GM12878 (cell line): ENCODE data around the gene FRYL. TPM values are rescaled to one million over a fixed set of nuclear protein-coding genes. Genes with fewer than 3 reads are reported as not detected.

ENCODE experiments used
- ATAC-seq: fragments of 200-7000 bp; cut with Tn5 transposase; 3 replicates; pipeline ENCODE4 v1.9.1; 2020; ENCODE audit warnings: mild to moderate bottlenecking, moderate library complexity
- BruUV-seq: library from RNA; stranded (reverse); fragments of 400-500 nt; replicated peaks from 2 replicates; lab custom pipeline; 2021; lab: Mats Ljungman, UMichigan
- CTCF ChIA-PET: fragments of 300-600 bp; sonication (Branson Sonifier 250); formaldehyde crosslinking; extraction: SDS; loops from one replicate; lab custom pipeline; 2021; ENCODE audit warnings: inconsistent platforms; lab: Yijun Ruan, JAX
- POLR2A ChIA-PET: fragments of 350-600 bp; formaldehyde crosslinking; extraction: SDS; loops from one replicate; lab custom pipeline; 2021; ENCODE audit warnings: inconsistent platforms; lab: Charles Lee
- RAD21 ChIA-PET: fragments of 300-600 bp; sonication (Branson Sonifier 250); formaldehyde crosslinking; loops from one replicate; lab custom pipeline; 2023; ENCODE audit warnings: antibody characterized with exemption; ENCODE audit not compliant: unreplicated experiment; lab: Charles Lee
- SMC1A ChIA-PET: fragments of 300-600 bp; sonication (Branson Sonifier 250); formaldehyde crosslinking; loops from one replicate; lab custom pipeline; 2023; ENCODE audit not compliant: unreplicated experiment, uncharacterized antibody; lab: Charles Lee
- DNase-seq: peaks from one replicate; pipeline ENCODE4 v3.0.0-alpha.2; 2011; ENCODE audit warnings: low read depth, low spot score
- FAIRE-seq: peaks from 3 replicates; lab custom pipeline; 2011; peaks lifted over from hg19 to GRCh38; lab: Jason Lieb, UNC
- H2AFZ ChIP-seq: 2 replicates; pipeline ENCODE4 v1.6.0; 2011; ENCODE audit warnings: low read depth, low read length, control low read depth; ENCODE audit not compliant: control insufficient read depth
- H3K27ac ChIP-seq: 2 replicates; pipeline ENCODE4 v1.5.1; 2011; ENCODE audit warnings: control low read depth; ENCODE audit not compliant: control insufficient read depth, insufficient read depth
- H3K27me3 ChIP-seq, 2 experiments: replicated peaks in 1 of 2; 2 replicates each; pipeline versions ENCODE4 v1.6.0 to v1.6.1; 2011; ENCODE audit warnings: low read length in 1 of 2; ENCODE audit not compliant: control insufficient read depth in 2 of 2, insufficient read depth in 2 of 2
- H3K36me3 ChIP-seq, 2 experiments: 2 replicates each; pipeline ENCODE4 v1.5.1; 2011; ENCODE audit warnings: low read length in 1 of 2; ENCODE audit not compliant: control insufficient read depth in 2 of 2, insufficient read depth in 2 of 2
- H3K4me1 ChIP-seq: 2 replicates; pipeline ENCODE4 v1.6.1; 2011; ENCODE audit warnings: mild to moderate bottlenecking, low read length, moderate library complexity, mixed read lengths; ENCODE audit not compliant: control insufficient read depth, insufficient read depth
- H3K4me2 ChIP-seq: 2 replicates; pipeline ENCODE4 v1.6.0; 2011; ENCODE audit warnings: control low read depth; ENCODE audit not compliant: control insufficient read depth, insufficient read depth
- H3K4me3 ChIP-seq: fragments of 200-600 bp; sonication (generic); 2 replicates; pipeline ENCODE4 v1.5.1; 2016
- H3K79me2 ChIP-seq: 2 replicates; pipeline ENCODE4 v1.6.0; 2011; ENCODE audit warnings: low read length; ENCODE audit not compliant: control insufficient read depth, insufficient read depth
- H3K9ac ChIP-seq: 2 replicates; pipeline ENCODE4 v1.8.0; 2011; ENCODE audit warnings: low read length, control low read depth, mixed read lengths; ENCODE audit not compliant: control insufficient read depth, insufficient read depth
- H3K9me3 ChIP-seq: replicated peaks from 3 replicates; pipeline ENCODE4 v1.5.1; 2011; ENCODE audit warnings: mild to moderate bottlenecking, low read length; ENCODE audit not compliant: control insufficient read depth, insufficient read depth
- H4K20me1 ChIP-seq: 2 replicates; pipeline ENCODE4 v1.6.0; 2011; ENCODE audit not compliant: control insufficient read depth, insufficient read depth
- BHLHE40 ChIP-seq, 2 experiments: fragments of 450-650 bp in 1 of 2; IDR thresholded peaks; 2 replicates each; pipeline ENCODE4 v1.6.1; 2011 to 2017; ENCODE audit warnings: low read depth in 2 of 2, borderline replicate concordance in 1 of 2, improper control_type of control experiment in 1 of 2, low read length in 1 of 2, mild to moderate bottlenecking in 1 of 2
- BMI1 ChIP-seq: fragments of 450-650 bp; IDR thresholded peaks from 2 replicates; pipeline ENCODE4 v1.6.1; 2016; ENCODE audit warnings: mild to moderate bottlenecking, moderate library complexity, borderline replicate concordance
- BRCA1 ChIP-seq: IDR thresholded peaks from 2 replicates; pipeline ENCODE4 v1.6.1; 2011; ENCODE audit warnings: low read depth, low read length, improper control_type of control experiment
- EGR1 ChIP-seq, 2 experiments: IDR thresholded peaks; 1 replicate in 1 of 2; 2 replicates in 1 of 2; pipeline ENCODE4 v1.6.1; 2011 to 2012; ENCODE audit warnings: low read depth in 2 of 2, low read length in 2 of 2, borderline replicate concordance in 1 of 2, mild to moderate bottlenecking in 1 of 2, moderate library complexity in 1 of 2
- HDAC2 ChIP-seq: fragments of 200-600 bp; sonication (generic); IDR thresholded peaks from 2 replicates; pipeline ENCODE4 v1.6.1; 2017
- IKZF2 ChIP-seq, 2 experiments: fragments of 450-650 bp; IDR thresholded peaks; 2 replicates each; pipeline ENCODE4 v1.6.1; 2017; ENCODE audit warnings: mild to moderate bottlenecking in 2 of 2, moderate library complexity in 2 of 2
- JUND ChIP-seq: IDR thresholded peaks from 2 replicates; pipeline ENCODE4 v1.6.1; 2012; ENCODE audit warnings: low read depth, mild to moderate bottlenecking, low read length, improper control_type of control experiment, moderate library complexity
- MTA2 ChIP-seq: fragments of 450-650 bp; IDR thresholded peaks from 2 replicates; pipeline ENCODE4 v1.6.1; 2016; ENCODE audit warnings: low read depth, mild to moderate bottlenecking, moderate library complexity
- RCOR1 ChIP-seq: conservative IDR thresholded peaks from 2 replicates; pipeline ENCODE4 v1.6.1; 2012; ENCODE audit warnings: low read depth, low read length, improper control_type of control experiment
- SMARCA5 ChIP-seq: fragments of 450-650 bp; IDR thresholded peaks from 2 replicates; pipeline ENCODE4 v1.6.1; 2017; ENCODE audit warnings: mild to moderate bottlenecking
- SMC3 ChIP-seq: IDR thresholded peaks from 2 replicates; pipeline ENCODE4 v1.6.1; 2011; ENCODE audit warnings: low read length, improper control_type of control experiment, borderline replicate concordance
- SREBF2 ChIP-seq: IDR thresholded peaks from 2 replicates; pipeline ENCODE4 v1.6.1; 2012; ENCODE audit warnings: mild to moderate bottlenecking, low read length
- YBX1 ChIP-seq: fragments of 450-650 bp; IDR thresholded peaks from 2 replicates; pipeline ENCODE4 v1.6.1; 2016; ENCODE audit warnings: antibody characterized with exemption
- ZNF24 ChIP-seq: fragments of 450-650 bp; IDR thresholded peaks from 2 replicates; pipeline ENCODE4 v1.6.1; 2017; ENCODE audit warnings: antibody characterized with exemption, mild to moderate bottlenecking
- ZNF274 ChIP-seq: IDR thresholded peaks from one replicate; pipeline ENCODE4 v1.8.0; 2011; ENCODE audit not compliant: insufficient read length, insufficient read depth
- ZNF384 ChIP-seq: IDR thresholded peaks from 2 replicates; pipeline ENCODE4 v1.6.1; 2012; ENCODE audit warnings: low read depth, mild to moderate bottlenecking, low read length, improper control_type of control experiment, borderline replicate concordance
- ZNF592 ChIP-seq: fragments of 450-650 bp; IDR thresholded peaks from 2 replicates; pipeline ENCODE4 v1.6.1; 2017; ENCODE audit warnings: mild to moderate bottlenecking, moderate library complexity
- WGBS: methylation state at CpG from one replicate; pipeline ENCODE4 v1.1.6; 2016; ENCODE audit warnings: low lambda C conversion rate; ENCODE audit not compliant: insufficient replicate concordance, insufficient coverage; ENCODE audit errors: missing lambda C conversion rate; 5-methylcytosine and 5-hydroxymethylcytosine counted together
- in situ Hi-C: fragments of 300-500 bp; cut with MboI; formaldehyde crosslinking; loops from 9 replicates; pipeline ENCODE4 v1.14.3; 2018; ENCODE audit warnings: mixed read lengths
- intact Hi-C: fragments of 100-400 bp; cut with micrococcal nuclease; formaldehyde crosslinking; loops from one replicate; pipeline ENCODE4 v1.14.2; 2022; ENCODE audit not compliant: unreplicated experiment
- polyA plus RNA-seq, 11 experiments: library from polyadenylated mRNA; depleted of rRNA in 4 of 11; unstranded in 6 of 11; stranded (reverse) in 5 of 11; fragments of >200 nt; fragmentation: Nextera tagmentation in 4 of 11; fragmentation: Illumina TruSeq in 1 of 11; extraction: Ambion mirVana in 4 of 11; extraction: Trizol in 1 of 11; gene quantifications; 1 replicate in 1 of 11; 2 replicates in 10 of 11; pipeline versions ENCODE4 v1.2.1 to v1.2.3, GENCODE V29; 2011 to 2016; ENCODE audit warnings: inconsistent platforms in 2 of 11, missing spikeins in 2 of 11, low read depth in 1 of 11
- total RNA-seq, 4 experiments: library from RNA; depleted of rRNA in 3 of 4; stranded (reverse); fragments of >200 nt in 3 of 4; fragmentation: Illumina TruSeq in 1 of 4; extraction: Trizol in 1 of 4; gene quantifications; 2 replicates each; pipeline versions ENCODE4 v1.2.1 to v1.2.3, GENCODE V29; 2013 to 2021

Gene FRYL
- total and polyA plus RNA-seq, 10 of the 15 experiments (the other 5 are each of a cell fraction or from before 2014, with no cell fraction given): 10.3 to 50.6 (median 28.7) TPM

GRCh38 chr4:48636911-48637310 lies 143.2 kb downstream of the FRYL start:
- POLR2A ChIA-PET: interaction anchor here (0.8 kb wide), 1 partner anchor 10 kb away, joined by 3 read pairs; no protein-coding TSS in a partner anchor
- BruUV-seq: no TSS peak
- no peaks in the 10 kb centered on the region for H3K9me3 ChIP-seq
- no peak overlapping the region for H3K27ac ChIP-seq
- H3K36me3 ChIP-seq: no peaks in the 10 kb centered on the region; a peak in 1 of 4 replicates
- no peak overlapping the region for H3K4me2 ChIP-seq
- no peak for FAIRE-seq
- H3K79me2 ChIP-seq: peaks cover 6% of the 10 kb centered on the region
- intact Hi-C loops (no loop called here), in situ Hi-C loops (no loop called here)
- TF ChIP-seq BRCA1 (no peak), SMARCA5 (no peak), SREBF2 (no peak), YBX1 (no peak), BHLHE40 (IDR thresholded peaks at IDR 0.05; ENCODE audit: borderline replicate concordance in 1 of 2, low read depth in 2 of 2, low read length in 1 of 2) (no peak), EGR1 (IDR thresholded peaks at IDR 0.05; ENCODE audit: borderline replicate concordance in 1 of 2, low read depth in 2 of 2, low read length in 2 of 2) (no peak), JUND (no peak), ZNF592 (no peak), BMI1 (no peak), IKZF2 (IDR thresholded peaks at IDR 0.05) (no peak), SMC3 (no peak), ZNF384 (no peak), ZNF24 (no peak), HDAC2 (no peak), MTA2 (no peak), RCOR1 (no peak), ZNF274 (no peak)
- CTCF ChIA-PET: interaction anchor here (1.1 to 1.2 kb wide), 2 partner anchors 10 to 270 kb away, joined by 3 to 4 read pairs; partner anchors contain the start of gene OCIAD2
- no peak overlapping the region for H2AFZ ChIP-seq
- SMC1A ChIA-PET: no interaction called here
- DNase-seq: no peak
- ATAC-seq: no peak
- H4K20me1 ChIP-seq: no peaks in the 10 kb centered on the region
- no peaks in the 10 kb centered on the region for H3K27me3 ChIP-seq
- RAD21 ChIA-PET: interaction anchor here (0.8 kb wide), 1 partner anchor 11 kb away, joined by 4 read pairs; no protein-coding TSS in a partner anchor
- H3K4me1 ChIP-seq: peaks cover 14% of the 10 kb centered on the region
- no peak overlapping the region for H3K4me3 ChIP-seq
- H3K9ac ChIP-seq: no peak overlapping the region
- 100% methylated on average over 1 of the region's 1 CpG for WGBS
